Lower leg skin (tissue), 3 donors: ENCODE measurements around the gene DAP.

Experiments used
- POLR2A ChIP-seq, 2 donors: fragments of 450-650 bp; IDR thresholded peaks; one replicate each; pipeline ENCODE4 v1.6.1; 2016 to 2017; ENCODE audit warnings: antibody characterized with exemption in 2 of 2, mild to moderate bottlenecking in 1 of 2, moderate library complexity in 1 of 2
- TF ChIP-seq, protein P1 (sequence below), 3 donors: fragments of 450-650 bp; IDR thresholded peaks; one replicate each; pipeline ENCODE4 v1.5.1; 2016; ENCODE audit warnings: antibody characterized with exemption in 3 of 3, mild to moderate bottlenecking in 3 of 3, moderate library complexity in 2 of 3

- TF ChIP-seq POLR2A (IDR thresholded peaks at IDR 0.05): no peak
- TF ChIP-seq, protein P1, sequence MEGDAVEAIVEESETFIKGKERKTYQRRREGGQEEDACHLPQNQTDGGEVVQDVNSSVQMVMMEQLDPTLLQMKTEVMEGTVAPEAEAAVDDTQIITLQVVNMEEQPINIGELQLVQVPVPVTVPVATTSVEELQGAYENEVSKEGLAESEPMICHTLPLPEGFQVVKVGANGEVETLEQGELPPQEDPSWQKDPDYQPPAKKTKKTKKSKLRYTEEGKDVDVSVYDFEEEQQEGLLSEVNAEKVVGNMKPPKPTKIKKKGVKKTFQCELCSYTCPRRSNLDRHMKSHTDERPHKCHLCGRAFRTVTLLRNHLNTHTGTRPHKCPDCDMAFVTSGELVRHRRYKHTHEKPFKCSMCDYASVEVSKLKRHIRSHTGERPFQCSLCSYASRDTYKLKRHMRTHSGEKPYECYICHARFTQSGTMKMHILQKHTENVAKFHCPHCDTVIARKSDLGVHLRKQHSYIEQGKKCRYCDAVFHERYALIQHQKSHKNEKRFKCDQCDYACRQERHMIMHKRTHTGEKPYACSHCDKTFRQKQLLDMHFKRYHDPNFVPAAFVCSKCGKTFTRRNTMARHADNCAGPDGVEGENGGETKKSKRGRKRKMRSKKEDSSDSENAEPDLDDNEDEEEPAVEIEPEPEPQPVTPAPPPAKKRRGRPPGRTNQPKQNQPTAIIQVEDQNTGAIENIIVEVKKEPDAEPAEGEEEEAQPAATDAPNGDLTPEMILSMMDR (IDR thresholded peaks at IDR 0.05): no peak
These were observed 93.5 kb downstream of the DAP start for GRCh38 chr5:10667431-10668057.
